IMR-90 (cell line): ENCODE measurements around the gene EFNA5. TPM values are rescaled to one million over a fixed set of nuclear protein-coding genes. Genes with fewer than 3 reads are reported as not detected.

ENCODE experiments used
- MAFK ChIP-seq: IDR thresholded peaks from 2 replicates; pipeline ENCODE4 v1.6.1; 2012; ENCODE audit warnings: low read depth, low read length, improper control_type of control experiment
- MAZ ChIP-seq: IDR thresholded peaks from 2 replicates; pipeline ENCODE4 v1.6.1; 2012; ENCODE audit warnings: low read depth, mild to moderate bottlenecking, low read length, improper control_type of control experiment, moderate library complexity, borderline replicate concordance
- RFX5 ChIP-seq: IDR thresholded peaks from 2 replicates; pipeline ENCODE4 v1.8.0; 2012; ENCODE audit warnings: low read depth, mild to moderate bottlenecking, low read length, moderate library complexity
- polyA plus RNA-seq, 3 experiments: library from polyadenylated mRNA; depleted of rRNA; stranded (reverse); fragments of >200 nt; gene quantifications; 2 replicates each; pipeline ENCODE4 v1.2.3, GENCODE V29; 2012; ENCODE audit warnings: low replicate concordance in 1 of 3
- total RNA-seq: library from RNA; depleted of rRNA; stranded (reverse); fragments of >200 nt; gene quantifications from 2 replicates; pipeline ENCODE4 v1.2.3, GENCODE V29; 2012

EFNA5 gene
- total and polyA plus RNA-seq, 2 of the 4 experiments (the other 2 are of a cell fraction): 1.5 to 1.6 TPM

GRCh38 chr5:107670087-107670931 lies 428 bp downstream of the EFNA5 start (continued):
- TF ChIP-seq MAFK: no peak
- TF ChIP-seq MAZ: no peak
- TF ChIP-seq RFX5: no peak
